K562 (cell line): ENCODE results near the gene STAU1. TPM values are rescaled to one million over a fixed set of nuclear protein-coding genes. Genes with fewer than 3 reads are reported as not detected.

Experiments used
- ATAC-seq: fragments of 200-7000 bp; cut with Tn5 transposase; 3 replicates; pipeline ENCODE4 v1.9.1; 2020; ENCODE audit warnings: moderate library complexity
- BruUV-seq: library from RNA; stranded (reverse); fragments of 400-500 nt; replicated peaks from 2 replicates; lab custom pipeline; 2021; lab: Mats Ljungman, UMichigan
- CTCF ChIA-PET: fragments of 300-600 bp; formaldehyde crosslinking; extraction: SDS; loops from one replicate; lab custom pipeline; 2021; ENCODE audit warnings: low intra/inter-chr PET ratio; lab: Yijun Ruan, JAX
- POLR2A ChIA-PET: fragments of 300-600, 350-650 bp; sonication (Branson Sonifier 250); formaldehyde crosslinking; extraction: SDS; loops from one replicate; lab custom pipeline; 2021; ENCODE audit warnings: antibody characterized with exemption, inconsistent platforms; lab: Yijun Ruan, JAX
- DNase-seq, 4 experiments: peaks; one replicate each; pipeline versions ENCODE4 v3.0.0 to v3.0.0-alpha.2; 2011 to 2018; ENCODE audit warnings: low spot score in 3 of 4, mixed read lengths in 3 of 4; ENCODE audit errors: extremely low read depth in 1 of 4
- FAIRE-seq: peaks from 2 replicates; lab custom pipeline; 2011; peaks lifted over from hg19 to GRCh38; lab: Jason Lieb, UNC
- H2AFZ ChIP-seq: 2 replicates; pipeline ENCODE4 v1.6.0; 2011; ENCODE audit warnings: low read depth, low read length, control low read depth, inconsistent platforms
- H3K27ac ChIP-seq: fragments of 200-600 bp; 3 replicates; pipeline ENCODE4 v1.8.0; 2011; ENCODE audit warnings: low read depth, mild to moderate bottlenecking, control low read depth, inconsistent platforms, low read length, moderate library complexity, mixed read lengths; ENCODE audit errors: extremely low read depth
- H3K27me3 ChIP-seq, 2 experiments: fragments of 300-600 bp in 1 of 2; 2 replicates in 1 of 2; 3 replicates in 1 of 2; pipeline versions ENCODE4 v1.6.0 to v1.8.0; 2011; ENCODE audit warnings: inconsistent platforms in 2 of 2, low read length in 2 of 2, mild to moderate bottlenecking in 1 of 2, mixed read lengths in 1 of 2, moderate library complexity in 1 of 2; ENCODE audit not compliant: control insufficient read depth in 2 of 2, insufficient read depth in 2 of 2
- H3K36me3 ChIP-seq: fragments of 300-600 bp; 3 replicates; pipeline ENCODE4 v1.8.0; 2011; ENCODE audit warnings: mild to moderate bottlenecking, low read length, inconsistent platforms; ENCODE audit not compliant: control insufficient read depth, insufficient read depth
- H3K4me1 ChIP-seq, 2 experiments: fragments of 200-600 bp in 1 of 2; replicated peaks in 1 of 2; 2 replicates in 1 of 2; 3 replicates in 1 of 2; pipeline versions ENCODE4 v1.5.1 to v1.8.0; 2011; ENCODE audit warnings: inconsistent platforms in 2 of 2, low read length in 2 of 2, mild to moderate bottlenecking in 1 of 2, mixed read lengths in 1 of 2, moderate library complexity in 1 of 2; ENCODE audit not compliant: control insufficient read depth in 2 of 2, insufficient read depth in 2 of 2
- H3K4me2 ChIP-seq: 2 replicates; pipeline ENCODE4 v1.6.1; 2011; ENCODE audit warnings: low read length, control low read depth, inconsistent platforms, mixed read lengths; ENCODE audit not compliant: insufficient read depth
- H3K4me3 ChIP-seq: fragments of 200-600 bp; sonication (generic), shearing (Covaris generic); 2 replicates; pipeline ENCODE4 v1.5.1; 2016; ENCODE audit warnings: control low read depth, inconsistent platforms
- H3K79me2 ChIP-seq: fragments of 200-600 bp; 3 replicates; pipeline ENCODE4 v1.8.0; 2011; ENCODE audit warnings: low read length, inconsistent platforms; ENCODE audit not compliant: control insufficient read depth, insufficient read depth
- H3K9ac ChIP-seq, 2 experiments: 2 replicates each; pipeline versions ENCODE4 v1.6.0 to v1.6.1; 2011; ENCODE audit warnings: low read depth in 2 of 2, low read length in 2 of 2, control low read depth in 1 of 2, inconsistent platforms in 1 of 2, mild to moderate bottlenecking in 1 of 2, mixed read lengths in 1 of 2; ENCODE audit not compliant: insufficient read depth in 1 of 2
- H3K9me1 ChIP-seq: one replicate; pipeline ENCODE4 v1.6.0; 2011; ENCODE audit warnings: inconsistent platforms, mild to moderate bottlenecking, low read length, moderate library complexity; ENCODE audit not compliant: control insufficient read depth, insufficient read depth
- H3K9me3 ChIP-seq: replicated peaks from 2 replicates; pipeline ENCODE4 v1.5.1; 2011; ENCODE audit warnings: low read depth, low read length, inconsistent platforms; ENCODE audit not compliant: control insufficient read depth, insufficient read depth
- H4K20me1 ChIP-seq: replicated peaks from 2 replicates; pipeline ENCODE4 v1.6.1; 2011; ENCODE audit warnings: low read length, inconsistent platforms, mixed read lengths; ENCODE audit not compliant: control insufficient read depth, insufficient read depth
- GATA2 ChIP-seq: sonication (generic); formaldehyde crosslinking; IDR thresholded peaks from 2 replicates; pipeline ENCODE4 v1.4.0; 2020; ENCODE audit warnings: mild to moderate bottlenecking, missing genetic modification reagents
- TARDBP ChIP-seq: fragments of 450-650 bp; IDR thresholded peaks from 2 replicates; pipeline ENCODE4 v1.6.1; 2016
- TRIM24 ChIP-seq, 2 experiments: fragments of 450-650 bp; IDR thresholded peaks; 2 replicates each; pipeline ENCODE4 v1.6.1; 2016
- ZBTB43 ChIP-seq: sonication (generic); formaldehyde crosslinking; IDR thresholded peaks from 2 replicates; pipeline ENCODE4 v1.8.0; 2023; ENCODE audit warnings: mild to moderate bottlenecking, missing genetic modification reagents
- ZNF165 ChIP-seq: fragments of 250-450 bp; sonication (Bioruptor Pico); IDR thresholded peaks from 2 replicates; pipeline ENCODE4 v1.4.0; 2020; ENCODE audit warnings: borderline replicate concordance
- ZNF174 ChIP-seq: fragments of 250-450 bp; sonication (Bioruptor Pico); IDR thresholded peaks from 2 replicates; pipeline ENCODE4 v1.4.0; 2020; ENCODE audit warnings: mild to moderate bottlenecking
- ZNF175 ChIP-seq: fragments of 200-800 bp; sonication (Bioruptor generic); IDR thresholded peaks from 2 replicates; pipeline ENCODE4 v1.6.1; 2016; ENCODE audit warnings: low read depth, mild to moderate bottlenecking, missing genetic modification characterization, missing compliant biosample characterization
- WGBS: fragments of 100-300 bp; shearing (Covaris generic); methylation state at CpG from one replicate; pipeline ENCODE4 v1.1.6; 2016; ENCODE audit warnings: low coverage, mixed read lengths; ENCODE audit not compliant: insufficient coverage; ENCODE audit errors: missing lambda C conversion rate; 5-methylcytosine and 5-hydroxymethylcytosine counted together
- in situ Hi-C: fragments of 300-500 bp; cut with MboI; formaldehyde crosslinking; loops from 4 replicates; pipeline ENCODE4 v1.15.0; 2018; ENCODE audit warnings: inconsistent platforms, mixed read lengths
- intact Hi-C: fragments of 100-400 bp; cut with micrococcal nuclease; formaldehyde crosslinking; loops from 2 replicates; pipeline ENCODE4 v1.14.2; 2022
- polyA plus RNA-seq, 8 experiments: library from polyadenylated mRNA; depleted of rRNA in 4 of 8; stranded (reverse) in 5 of 8; unstranded in 3 of 8; fragments of >200 nt; fragmentation: Nextera tagmentation in 2 of 8; fragmentation: Illumina TruSeq in 1 of 8; extraction: Ambion mirVana in 2 of 8; extraction: Trizol in 1 of 8; gene quantifications; 2 replicates each; pipeline versions ENCODE4 v1.2.1 to v1.2.3, GENCODE V29; 2011 to 2014; ENCODE audit warnings: inconsistent platforms in 1 of 8, missing spikeins in 1 of 8
- total RNA-seq, 7 experiments: library from RNA; depleted of rRNA in 6 of 7; stranded (reverse); fragments of >200 nt in 6 of 7; fragmentation: Illumina TruSeq in 2 of 7; extraction: Trizol in 2 of 7; gene quantifications; 2 replicates each; pipeline versions ENCODE4 v1.2.1 to v1.2.3, GENCODE V29; 2011 to 2021; ENCODE audit warnings: low replicate concordance in 1 of 7

Gene STAU1
- total and polyA plus RNA-seq, 9 of the 15 experiments (the other 6 are each of a cell fraction or from before 2014, with no cell fraction given): 18.0 to 106 (median 50.6) TPM

GRCh38 chr20:49234831-49235230 lies 46.7 kb upstream of the STAU1 start:
- intact Hi-C loops: no loop called here
- no peaks in the 10 kb centered on the region for H3K79me2 ChIP-seq
- H4K20me1 ChIP-seq: no peaks in the 10 kb centered on the region
- H3K9me1 ChIP-seq: no peaks in the 10 kb centered on the region
- peaks cover 83% of the 10 kb centered on the region; the same call in 2 of the 3 replicates for H3K36me3 ChIP-seq
- H3K4me2 ChIP-seq: no peak overlapping the region
- no peak overlapping the region for H3K9ac ChIP-seq
- DNase-seq: no peak
- FAIRE-seq: no peak
- 93% methylated on average over 6 of the region's 6 CpGs for WGBS
- no peak overlapping the region for H2AFZ ChIP-seq
- peaks cover 0 to 4% of the 10 kb centered on the region in 2 experiments; a peak in 1 of 5 replicates for H3K4me1 ChIP-seq
- H3K27me3 ChIP-seq: no peaks in the 10 kb centered on the region
- H3K9me3 ChIP-seq: no peaks in the 10 kb centered on the region
- no peak overlapping the region for H3K4me3 ChIP-seq
- BruUV-seq: no TSS peak
- ChIA-PET POLR2A (interaction anchor here (1.0 kb wide), 1 partner anchor 11 kb away, joined by 3 read pairs; no protein-coding TSS in a partner anchor), CTCF (no interaction called here)
- no peak for ATAC-seq
- no peak for TF ChIP-seq ZBTB43 (CRISPR knock-in tag)
- no peak overlapping the region for H3K27ac ChIP-seq
- in situ Hi-C loops: no loop called here

GRCh38 chr20:49233226-49233625 lies 45.1 kb upstream of the STAU1 start:
- Histone ChIP-seq H3K9ac (no peak overlapping the region), H3K27me3 (no peaks in the 10 kb centered on the region), H3K9me3 (no peaks in the 10 kb centered on the region), H3K27ac (no peak overlapping the region), H4K20me1 (no peaks in the 10 kb centered on the region), H3K9me1 (no peaks in the 10 kb centered on the region), H2AFZ (no peak overlapping the region), H3K36me3 (peaks cover 83% of the 10 kb centered on the region; the same call in 2 of the 3 replicates), H3K4me3 (no peak overlapping the region), H3K4me1 (peaks cover 0 to 4% of the 10 kb centered on the region in 2 experiments; a peak in 1 of 5 replicates), H3K79me2 (no peaks in the 10 kb centered on the region), H3K4me2 (no peak overlapping the region)
- in situ Hi-C loops: no loop called here
- ChIA-PET CTCF (no interaction called here), POLR2A (interaction anchor here (1.0 kb wide), 1 partner anchor 9 kb away, joined by 3 read pairs; no protein-coding TSS in a partner anchor)
- intact Hi-C loops: no loop called here
- WGBS: 93% methylated on average over 10 of the region's 10 CpGs
- ATAC-seq (no peak), FAIRE-seq (no peak), DNase-seq (no peak)
- no TSS peak for BruUV-seq
- no peak for TF ChIP-seq GATA2 (CRISPR knock-in tag)
- no peak for TF ChIP-seq ZNF165 (CRISPR knock-in tag)
- no peak for TF ChIP-seq ZNF175
- TF ChIP-seq ZNF174 (CRISPR knock-in tag): no peak
- TF ChIP-seq TARDBP: no peak
- no peak for TF ChIP-seq TRIM24 (IDR thresholded peaks at IDR 0.05)
